GM12873 (cell line): ENCODE measurements around the gene UNC80.

ENCODE experiments used
- CTCF ChIP-seq: IDR thresholded peaks from 2 replicates; pipeline ENCODE4 v1.5.1; 2012; ENCODE audit warnings: low read depth, mild to moderate bottlenecking, moderate library complexity, low read length, control low read depth; ENCODE audit not compliant: insufficient read depth; ENCODE audit errors: missing control alignments

Gene UNC80

GRCh38 chr2:209757163-209757562 lies 14.5 kb upstream of the UNC80 start:
- TF ChIP-seq CTCF, result no peak

- no peak for TF ChIP-seq CTCF
These were observed 10.1 kb upstream of the UNC80 start for GRCh38 chr2:209761566-209761965.

GRCh38 chr2:209762563-209762962 lies 9.1 kb upstream of the UNC80 start:
- TF ChIP-seq CTCF, result no peak

GRCh38 chr2:209763106-209763505 lies 8.5 kb upstream of the UNC80 start:
- TF ChIP-seq CTCF, result no peak

DNA sequence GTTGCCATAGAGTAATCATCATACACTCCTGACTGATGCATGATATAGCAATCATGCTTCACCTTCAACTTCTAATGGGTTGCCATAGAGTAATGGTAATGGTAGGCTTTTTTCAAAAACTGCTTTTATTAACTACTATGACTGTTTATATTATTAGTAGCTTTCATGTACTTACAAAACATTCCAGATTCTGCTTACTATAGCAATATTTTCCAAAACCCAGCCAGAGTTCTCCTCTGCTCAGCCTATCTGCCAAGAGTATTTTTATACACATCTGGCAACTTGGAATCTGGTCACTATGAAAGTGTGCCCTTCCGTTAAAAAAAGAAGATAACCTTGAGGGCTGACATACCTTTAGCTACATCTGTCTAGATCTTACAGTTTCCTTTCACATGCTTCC lies 5.0 kb upstream of the UNC80 start:
- TF ChIP-seq CTCF, result no peak

- TF ChIP-seq CTCF, result no peak
These were observed 4.3 kb upstream of the UNC80 start for GRCh38 chr2:209767316-209767715.

DNA sequence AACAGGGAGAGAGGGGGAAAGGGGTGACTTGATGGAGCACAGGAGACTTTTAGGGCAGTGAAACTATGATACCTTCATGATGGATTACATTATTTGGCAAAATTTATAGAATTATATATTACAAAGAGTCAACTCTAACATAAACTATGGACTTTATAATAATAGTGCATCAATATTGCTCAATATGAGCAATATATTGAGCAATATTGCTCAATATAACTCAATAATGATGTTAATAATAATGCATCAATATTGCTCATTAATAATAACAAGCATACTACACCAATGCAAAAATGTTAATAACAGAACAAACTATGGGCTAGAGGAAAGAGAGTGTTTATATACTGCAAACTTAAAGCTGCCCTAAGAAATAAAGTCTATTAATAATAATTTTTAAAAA lies 3.1 kb upstream of the UNC80 start:
- TF ChIP-seq CTCF, result no peak

DNA sequence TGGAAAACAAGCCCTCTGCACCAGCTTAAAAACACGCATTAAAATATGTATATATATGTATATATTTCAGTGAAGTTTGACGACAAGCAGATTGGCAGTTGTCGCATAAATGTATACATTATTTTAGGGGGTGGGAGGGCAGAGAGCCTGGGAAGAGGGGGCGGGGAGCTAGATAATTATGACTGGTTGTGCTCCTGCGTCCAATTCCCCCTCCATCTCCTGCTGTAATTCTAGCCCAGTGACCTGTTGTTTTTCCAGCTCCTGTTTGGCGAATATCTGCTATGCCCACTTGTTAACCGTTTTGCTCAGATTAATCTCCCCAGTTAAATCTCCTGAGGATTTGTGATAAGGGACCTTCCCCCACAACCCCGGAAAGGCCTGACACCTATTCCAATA lies 656 bp downstream of the UNC80 start:
- no peak for TF ChIP-seq CTCF
